Loucy (cell line): ENCODE data around the gene OSBPL8.

Source experiments
- H2AFZ ChIP-seq: fragments of 200-600 bp; sonication (generic); 2 replicates; pipeline ENCODE4 v1.6.0; 2016; ENCODE audit warnings: antibody characterized with exemption, mild to moderate bottlenecking, low read length, moderate library complexity
- H3F3A ChIP-seq: fragments of 200-600 bp; 2 replicates; pipeline ENCODE4 v1.6.0; 2016; ENCODE audit warnings: antibody characterized with exemption, low read depth, mild to moderate bottlenecking
- H3K27me3 ChIP-seq: fragments of 200-600 bp; sonication (generic); 2 replicates; pipeline ENCODE4 v1.6.1; 2014; ENCODE audit warnings: low read length, mild to moderate bottlenecking; ENCODE audit not compliant: insufficient read depth, poor library complexity, severe bottlenecking
- H3K36me3 ChIP-seq: fragments of 200-600 bp; sonication (generic); 2 replicates; pipeline ENCODE4 v1.6.1; 2016; ENCODE audit warnings: low read length; ENCODE audit not compliant: insufficient read depth
- H3K4me1 ChIP-seq: fragments of 200-600 bp; sonication (generic); 2 replicates; pipeline ENCODE4 v1.5.1; 2014; ENCODE audit warnings: low read length, mild to moderate bottlenecking; ENCODE audit not compliant: insufficient read depth, poor library complexity, severe bottlenecking
- H3K4me2 ChIP-seq: fragments of 200-600 bp; sonication (generic); 2 replicates; pipeline ENCODE4 v1.6.0; 2014; ENCODE audit warnings: antibody characterized with exemption, low read length, low read depth, mild to moderate bottlenecking; ENCODE audit not compliant: poor library complexity, severe bottlenecking
- H3K4me3 ChIP-seq: fragments of 200-600 bp; sonication (generic); 2 replicates; pipeline ENCODE4 v1.5.1; 2014; ENCODE audit warnings: low read length, mild to moderate bottlenecking, mixed read lengths; ENCODE audit not compliant: poor library complexity, severe bottlenecking
- H3K79me2 ChIP-seq: fragments of 200-600 bp; sonication (generic); 2 replicates; pipeline ENCODE4 v1.6.1; 2014; ENCODE audit warnings: low read length; ENCODE audit not compliant: insufficient read depth
- H3K9ac ChIP-seq: fragments of 200-600 bp; sonication (generic); 2 replicates; pipeline ENCODE4 v1.6.0; 2014; ENCODE audit warnings: mild to moderate bottlenecking, low read depth, low read length, moderate library complexity; ENCODE audit not compliant: poor library complexity, severe bottlenecking
- H3K9me2 ChIP-seq: fragments of 200-600 bp; sonication (generic); replicated peaks from 2 replicates; pipeline ENCODE4 v1.6.1; 2016; ENCODE audit warnings: low read depth, low read length, mixed read lengths
- H3K9me3 ChIP-seq: fragments of 200-600 bp; sonication (generic); 2 replicates; pipeline ENCODE4 v1.6.1; 2014; ENCODE audit warnings: mild to moderate bottlenecking, antibody characterized with exemption, low read length, low read depth; ENCODE audit not compliant: insufficient read depth
- H4K20me1 ChIP-seq: fragments of 200-600 bp; sonication (generic); 2 replicates; pipeline ENCODE4 v1.6.0; 2014; ENCODE audit warnings: antibody characterized with exemption, low read length, mild to moderate bottlenecking; ENCODE audit not compliant: insufficient read depth, poor library complexity, severe bottlenecking
- EZH2phosphoT487 ChIP-seq: fragments of 200-600 bp; IDR thresholded peaks from 2 replicates; pipeline ENCODE4 v1.6.1; 2018; ENCODE audit warnings: antibody characterized with exemption, mild to moderate bottlenecking, moderate library complexity, borderline replicate concordance
- TF ChIP-seq, protein P1 (sequence below): fragments of 200-600 bp; sonication (generic); conservative IDR thresholded peaks from 2 replicates; pipeline ENCODE4 v1.5.1; 2014; ENCODE audit warnings: mild to moderate bottlenecking, antibody characterized with exemption, low read length

OSBPL8 gene

DNA sequence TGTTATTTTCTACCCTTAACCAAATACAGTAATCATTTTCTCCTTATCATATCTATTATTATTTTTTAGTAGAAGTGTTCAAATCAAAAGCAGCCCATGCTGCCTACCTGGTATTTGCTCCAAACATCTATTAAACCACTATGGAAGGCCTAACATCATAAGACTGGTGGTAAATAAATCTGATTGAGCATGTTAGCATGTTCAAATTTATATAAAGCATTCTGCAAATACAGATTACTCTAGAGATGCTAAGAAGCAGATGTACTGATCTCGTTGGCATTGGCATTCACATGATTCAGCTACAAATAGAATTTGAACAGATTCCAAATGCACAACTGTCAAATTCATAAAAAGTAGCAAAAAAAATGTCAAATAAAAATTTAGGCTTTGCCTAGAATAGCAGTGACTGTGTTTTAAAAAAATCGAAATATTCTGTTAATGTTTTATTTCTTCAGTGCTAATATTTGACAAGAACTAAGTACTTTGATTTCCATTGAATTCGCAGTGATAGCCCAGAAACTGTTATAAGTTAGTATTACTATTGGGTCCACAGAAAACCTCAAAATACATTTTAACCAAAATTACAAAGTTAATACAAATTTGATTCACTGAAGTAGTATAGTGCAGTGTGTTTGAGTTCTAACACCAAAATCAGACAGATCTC is 9.4 kb upstream of the OSBPL8 start:
- Histone ChIP-seq H3K9me2 (no peaks in the 10 kb centered on the region), H3K9ac (no peak overlapping the region), H3K9me3 (no peaks in the 10 kb centered on the region), H4K20me1 (no peaks in the 10 kb centered on the region), H3K36me3 (no peaks in the 10 kb centered on the region), H3K79me2 (no peaks in the 10 kb centered on the region), H3F3A (no peaks in the 10 kb centered on the region), H3K4me3 (no peak overlapping the region), H3K4me2 (no peak overlapping the region), H3K27me3 (no peaks in the 10 kb centered on the region), H2AFZ (peak overlapping the region; percentile 54; the same call in 1 of the 2 replicates), H3K4me1 (peaks cover 6% of the 10 kb centered on the region)
- TF ChIP-seq, protein P1, sequence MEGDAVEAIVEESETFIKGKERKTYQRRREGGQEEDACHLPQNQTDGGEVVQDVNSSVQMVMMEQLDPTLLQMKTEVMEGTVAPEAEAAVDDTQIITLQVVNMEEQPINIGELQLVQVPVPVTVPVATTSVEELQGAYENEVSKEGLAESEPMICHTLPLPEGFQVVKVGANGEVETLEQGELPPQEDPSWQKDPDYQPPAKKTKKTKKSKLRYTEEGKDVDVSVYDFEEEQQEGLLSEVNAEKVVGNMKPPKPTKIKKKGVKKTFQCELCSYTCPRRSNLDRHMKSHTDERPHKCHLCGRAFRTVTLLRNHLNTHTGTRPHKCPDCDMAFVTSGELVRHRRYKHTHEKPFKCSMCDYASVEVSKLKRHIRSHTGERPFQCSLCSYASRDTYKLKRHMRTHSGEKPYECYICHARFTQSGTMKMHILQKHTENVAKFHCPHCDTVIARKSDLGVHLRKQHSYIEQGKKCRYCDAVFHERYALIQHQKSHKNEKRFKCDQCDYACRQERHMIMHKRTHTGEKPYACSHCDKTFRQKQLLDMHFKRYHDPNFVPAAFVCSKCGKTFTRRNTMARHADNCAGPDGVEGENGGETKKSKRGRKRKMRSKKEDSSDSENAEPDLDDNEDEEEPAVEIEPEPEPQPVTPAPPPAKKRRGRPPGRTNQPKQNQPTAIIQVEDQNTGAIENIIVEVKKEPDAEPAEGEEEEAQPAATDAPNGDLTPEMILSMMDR, result no peak
- TF ChIP-seq EZH2phosphoT487, result no peak

DNA sequence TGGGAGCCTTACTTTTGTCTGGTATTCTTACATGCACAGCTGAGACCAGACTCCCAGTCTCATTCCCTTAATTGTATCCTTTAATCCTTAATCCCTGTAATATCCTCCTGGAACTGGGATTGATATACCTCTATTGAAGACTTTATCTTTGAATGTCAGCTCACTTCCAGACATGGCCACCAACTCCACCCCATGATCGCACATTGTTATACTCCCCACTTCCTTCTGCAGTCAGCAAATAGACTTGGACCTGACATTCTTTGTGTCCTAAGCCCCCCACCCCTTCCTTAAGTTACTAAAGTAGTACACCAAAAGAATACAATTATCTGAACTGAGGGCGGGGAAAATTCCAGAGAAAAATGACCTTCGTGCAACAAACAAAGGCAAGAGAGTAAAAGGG is 8.6 kb upstream of the OSBPL8 start:
- H3K4me3 ChIP-seq, result no peak overlapping the region
- H3K9ac ChIP-seq, result no peak overlapping the region
- no peaks in the 10 kb centered on the region for H3K9me3 ChIP-seq
- no peaks in the 10 kb centered on the region for H3K9me2 ChIP-seq
- no peaks in the 10 kb centered on the region for H3K36me3 ChIP-seq
- H3K79me2 ChIP-seq, result no peaks in the 10 kb centered on the region
- peaks cover 6% of the 10 kb centered on the region for H3K4me1 ChIP-seq
- no peaks in the 10 kb centered on the region for H3K27me3 ChIP-seq
- TF ChIP-seq EZH2phosphoT487, result no peak
- TF ChIP-seq, protein P1, result no peak
- no peaks in the 10 kb centered on the region for H3F3A ChIP-seq
- no peak overlapping the region for H2AFZ ChIP-seq
- no peaks in the 10 kb centered on the region for H4K20me1 ChIP-seq
- H3K4me2 ChIP-seq, result no peak overlapping the region

DNA sequence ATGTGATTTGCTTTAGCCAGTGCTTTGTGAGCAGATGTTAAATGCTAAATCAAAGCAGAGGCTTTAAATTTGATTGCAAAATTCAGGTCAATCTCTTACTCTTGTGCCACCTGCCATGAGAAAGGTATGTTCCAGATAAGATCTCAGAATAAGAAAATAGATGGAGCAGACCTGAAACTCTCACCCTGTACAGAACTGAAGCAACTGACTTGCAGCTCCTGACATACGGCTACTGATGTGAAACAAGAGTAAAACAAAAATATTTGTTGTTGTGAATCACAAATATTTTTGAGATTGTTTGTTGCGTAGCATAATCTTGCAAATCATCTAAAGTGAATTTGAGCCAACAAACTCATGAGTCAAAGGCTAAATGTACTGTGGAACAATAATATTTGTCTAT is 3.5 kb upstream of the OSBPL8 start:
- no peak overlapping the region for H3K9ac ChIP-seq
- H2AFZ ChIP-seq, result no peak overlapping the region
- H3K4me3 ChIP-seq, result no peak overlapping the region
- H3F3A ChIP-seq, result peaks cover 2% of the 10 kb centered on the region; the same call in 1 of the 2 replicates
- no peak overlapping the region for H3K4me2 ChIP-seq
- peaks cover 8% of the 10 kb centered on the region for H3K4me1 ChIP-seq
- H3K9me2 ChIP-seq, result no peaks in the 10 kb centered on the region
- peaks cover 6% of the 10 kb centered on the region for H4K20me1 ChIP-seq
- no peaks in the 10 kb centered on the region for H3K27me3 ChIP-seq
- H3K9me3 ChIP-seq, result no peaks in the 10 kb centered on the region
- no peaks in the 10 kb centered on the region for H3K36me3 ChIP-seq
- peaks cover 6% of the 10 kb centered on the region for H3K79me2 ChIP-seq
- no peak for TF ChIP-seq EZH2phosphoT487
- TF ChIP-seq, protein P1, result no peak
